WTC11 (cell line): Measurements from ENCODE around the gene PLXND1.

Source experiments
- ARID4B ChIP-seq: sonication (generic); formaldehyde crosslinking; IDR thresholded peaks from 2 replicates; pipeline ENCODE4 v1.8.0; 2023; ENCODE audit warnings: missing genetic modification reagents, mild to moderate bottlenecking, borderline replicate concordance
- CTCF ChIP-seq: fragments of 200-600 bp; IDR thresholded peaks from 2 replicates; pipeline ENCODE4 v1.8.0; 2022; ENCODE audit warnings: antibody characterized with exemption
- KAT7 ChIP-seq: sonication (generic); formaldehyde crosslinking; IDR thresholded peaks from 2 replicates; pipeline ENCODE4 v1.8.1; 2023; ENCODE audit warnings: missing genetic modification reagents, mild to moderate bottlenecking, borderline replicate concordance
- SP1 ChIP-seq: sonication (generic); formaldehyde crosslinking; conservative IDR thresholded peaks from 2 replicates; pipeline ENCODE4 v1.8.1; 2022; ENCODE audit warnings: missing genetic modification reagents
- ZNF219 ChIP-seq: sonication (generic); formaldehyde crosslinking; IDR thresholded peaks from 2 replicates; pipeline ENCODE4 v1.8.0; 2023; ENCODE audit warnings: missing genetic modification reagents, mild to moderate bottlenecking, borderline replicate concordance

GRCh38 chr3:129577925-129578786 is 28.3 kb downstream of the PLXND1 start:
- TF ChIP-seq CTCF (no peak), KAT7 (CRISPR knock-in tag) (no peak), SP1 (no peak), ARID4B (CRISPR knock-in tag) (no peak), ZNF219 (CRISPR knock-in tag) (no peak)
